A673 (cell line): ENCODE results near the gene PPP1R13B. TPM values are rescaled to one million over a fixed set of nuclear protein-coding genes. Genes with fewer than 3 reads are reported as not detected.

ENCODE experiments used
- BruUV-seq: library from RNA; stranded (reverse); fragments of 400-500 nt; replicated peaks from 2 replicates; lab custom pipeline; 2021; lab: Mats Ljungman, UMichigan
- CTCF ChIA-PET: fragments of 300-600 bp; sonication (Branson Sonifier 250); formaldehyde crosslinking; loops from one replicate; lab custom pipeline; 2022; ENCODE audit warnings: antibody characterized with exemption; lab: Charles Lee
- POLR2A ChIA-PET: fragments of 300-600 bp; sonication (Branson Sonifier 250); formaldehyde crosslinking; loops from one replicate; lab custom pipeline; 2022; ENCODE audit warnings: antibody characterized with exemption; ENCODE audit not compliant: low non-redundant PET; lab: Charles Lee
- DNase-seq: peaks from one replicate; pipeline ENCODE4 v3.0.0-alpha.2; 2015; ENCODE audit warnings: low spot score
- H3K27ac ChIP-seq: fragments of 200-600 bp; sonication (generic); 2 replicates; pipeline ENCODE4 v1.5.1; 2016; ENCODE audit warnings: mixed run types, low read depth, mild to moderate bottlenecking, mixed read lengths, antibody characterized with exemption, low read length; ENCODE audit not compliant: poor library complexity, severe bottlenecking
- H3K27me3 ChIP-seq: fragments of 200-600 bp; sonication (generic); replicated peaks from 2 replicates; pipeline ENCODE4 v1.6.1; 2017; ENCODE audit warnings: mixed run types, low read depth, mild to moderate bottlenecking, mixed read lengths, antibody characterized with exemption, low read length; ENCODE audit not compliant: insufficient read depth, poor library complexity
- H3K36me3 ChIP-seq: fragments of 200-600 bp; sonication (generic); 2 replicates; pipeline ENCODE4 v1.6.1; 2016; ENCODE audit warnings: mixed run types, mild to moderate bottlenecking, mixed read lengths, antibody characterized with exemption, low read length; ENCODE audit not compliant: insufficient read depth, poor library complexity, severe bottlenecking
- H3K4me1 ChIP-seq: fragments of 200-600 bp; sonication (generic); 2 replicates; pipeline ENCODE4 v1.6.1; 2017; ENCODE audit warnings: mixed run types, mild to moderate bottlenecking, mixed read lengths, antibody characterized with exemption, low read length; ENCODE audit not compliant: insufficient read depth, poor library complexity, severe bottlenecking
- H3K4me3 ChIP-seq: fragments of 200-600 bp; sonication (generic); 2 replicates; pipeline ENCODE4 v1.5.1; 2016; ENCODE audit warnings: low read depth, mixed run types, mild to moderate bottlenecking, mixed read lengths, low read length; ENCODE audit not compliant: poor library complexity, severe bottlenecking
- H3K9me3 ChIP-seq: fragments of 200-600 bp; sonication (generic); 2 replicates; pipeline ENCODE4 v1.6.1; 2016; ENCODE audit warnings: mixed run types, low read depth, mild to moderate bottlenecking, mixed read lengths, antibody characterized with exemption, low read length; ENCODE audit not compliant: poor library complexity, severe bottlenecking
- CTCF ChIP-seq: fragments of 300-800, 200-600 bp; sonication (generic); conservative IDR thresholded peaks from 2 replicates; pipeline ENCODE4 v1.5.1; 2017; ENCODE audit warnings: low read depth, mild to moderate bottlenecking, antibody characterized with exemption, low read length, moderate library complexity, mixed read lengths
- EZH2 ChIP-seq: fragments of 200-600 bp; sonication (generic); IDR thresholded peaks from 2 replicates; pipeline ENCODE4 v1.6.1; 2017; ENCODE audit warnings: borderline replicate concordance, low read depth, mild to moderate bottlenecking, mixed read lengths, antibody characterized with exemption, low read length; ENCODE audit not compliant: poor library complexity, severe bottlenecking
- intact Hi-C: fragments of 100-400 bp; cut with micrococcal nuclease; formaldehyde crosslinking; loops from one replicate; pipeline ENCODE4 v1.10.0; 2022; ENCODE audit not compliant: unreplicated experiment
- total RNA-seq: library from RNA; stranded (reverse); gene quantifications from 2 replicates; pipeline ENCODE4 v1.2.3, GENCODE V29; 2021

PPP1R13B gene
- total RNA-seq, 1 experiment from 2014 or later, result 4.8 TPM

DNA sequence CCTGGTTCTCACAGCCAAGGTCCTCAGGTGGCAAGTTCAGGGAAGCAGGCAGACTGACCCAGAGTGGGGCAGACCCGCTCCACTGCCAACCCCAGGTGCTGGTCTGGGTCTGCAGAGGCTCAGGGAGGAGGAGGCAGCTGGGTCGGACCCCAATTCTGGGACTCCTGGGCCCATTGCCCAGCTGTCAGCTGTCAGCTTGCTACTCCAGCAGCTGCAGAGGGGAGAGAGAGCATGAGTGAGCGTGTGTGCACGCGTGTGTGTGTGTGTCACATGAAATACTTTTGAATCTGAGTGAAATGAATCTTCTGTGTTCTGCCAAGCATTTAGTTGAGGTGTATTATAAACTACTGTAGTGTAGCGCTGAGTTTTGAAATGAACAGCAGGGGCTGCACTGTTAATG is 162.9 kb downstream of the PPP1R13B start:
- Histone ChIP-seq H3K36me3 (peaks cover 65% of the 10 kb centered on the region), H3K4me1 (no peaks in the 10 kb centered on the region), H3K27me3 (no peaks in the 10 kb centered on the region), H3K4me3 (no peak overlapping the region), H3K27ac (no peak overlapping the region), H3K9me3 (no peaks in the 10 kb centered on the region)
- ChIA-PET POLR2A (no interaction called here), CTCF (no interaction called here)
- no TSS peak for BruUV-seq
- no peak for DNase-seq
- TF ChIP-seq EZH2, result no peak
- no peak for TF ChIP-seq CTCF
- intact Hi-C loops, result loop anchor here (5.0 kb wide), 1 partner anchor 112 kb away; no protein-coding TSS in a partner anchor

Other genes starting within 250 kb of the PPP1R13B start
- gene KLC1, start 218.4 kb downstream of the PPP1R13B start, total RNA-seq, result 163 and 171 TPM in 2 replicates
- gene XRCC3, start 132.1 kb downstream of the PPP1R13B start, total RNA-seq, result 82.1 and 91.8 TPM in 2 replicates
- gene ZFYVE21, start 131.8 kb downstream of the PPP1R13B start, total RNA-seq, result 35.7 and 38.6 TPM in 2 replicates
- gene TDRD9, start 80.9 kb upstream of the PPP1R13B start, total RNA-seq, result not detected in 2 replicates
- gene RD3L, start 95.0 kb upstream of the PPP1R13B start, total RNA-seq, result not detected in 2 replicates
- not detected in 2 replicates for gene ASPG, start 238.1 kb upstream of the PPP1R13B start, total RNA-seq